ENCODE measurements around the gene TDRD12.

DNA sequence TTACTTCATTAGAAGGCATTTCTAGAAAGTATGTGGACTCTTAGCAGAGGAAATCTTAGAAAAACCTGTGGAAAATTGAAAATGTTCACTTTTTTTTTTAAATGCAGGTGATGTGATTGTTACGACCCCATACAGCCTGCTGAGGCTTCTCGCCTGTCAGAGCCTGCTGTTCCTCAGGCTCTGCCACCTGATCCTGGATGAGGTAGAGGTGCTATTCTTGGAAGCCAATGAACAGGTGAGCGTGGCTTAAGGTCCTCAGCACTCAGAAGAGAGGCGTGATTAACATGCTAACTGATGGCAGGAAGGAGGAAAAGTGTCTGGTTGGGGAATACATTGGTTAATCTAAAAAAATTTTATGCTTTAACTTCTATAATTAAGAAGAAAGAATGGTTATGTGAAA lies 78.6 kb downstream of the TDRD12 start:
- TF ChIP-seq POLR2A (IDR thresholded peaks at IDR 0.05; ENCODE audit: low read length) (no peak), GATA1 (IDR thresholded peaks at IDR 0.05; ENCODE audit: low read depth, low read length) (no peak)
